GM19025 (cell line): ENCODE results near the gene CREG2.
"Not testable (repeated sequence)": the region's sequence is repeated elsewhere in the genome, so short reads cannot be mapped to it uniquely, and the experiment has no call there.

Experiments used
- ATAC-seq: cut with Tn5 transposase; IDR thresholded peaks from one replicate; pipeline ENCODE4 v1.9.1; 2021; ENCODE audit warnings: mild to moderate bottlenecking, low read depth, moderate library complexity; ENCODE audit not compliant: unreplicated experiment

The CREG2 gene

GRCh38 chr2:101349893-101350662 is 37.2 kb downstream of the CREG2 start:
- no peak for ATAC-seq

- ATAC-seq, result no peak
Observed at GRCh38 chr2:101348883-101349282, 38.4 kb downstream of the CREG2 start.

GRCh38 chr2:101346909-101347308 is 40.4 kb downstream of the CREG2 start:
- no peak for ATAC-seq

GRCh38 chr2:101344137-101344536 is 43.2 kb downstream of the CREG2 start:
- ATAC-seq, result no peak

GRCh38 chr2:101342625-101343008 is 44.7 kb downstream of the CREG2 start:
- ATAC-seq, result no peak

GRCh38 chr2:101341901-101342624 is 45.2 kb downstream of the CREG2 start:
- no peak for ATAC-seq

GRCh38 chr2:101341421-101341820 is 45.9 kb downstream of the CREG2 start:
- ATAC-seq, result no peak

GRCh38 chr2:101340141-101340551 is 47.2 kb downstream of the CREG2 start:
- ATAC-seq, result no peak

GRCh38 chr2:101339266-101339880 is 47.9 kb downstream of the CREG2 start:
- ATAC-seq, result no peak

- no peak for ATAC-seq
Observed at GRCh38 chr2:101337877-101338276, 49.4 kb downstream of the CREG2 start.

GRCh38 chr2:101332885-101333766 is 54.2 kb downstream of the CREG2 start:
- no peak for ATAC-seq

GRCh38 chr2:101331202-101331601 is 56.1 kb downstream of the CREG2 start:
- ATAC-seq, result no peak

- no peak for ATAC-seq
Observed at GRCh38 chr2:101330253-101330933, 56.9 kb downstream of the CREG2 start.

GRCh38 chr2:101329026-101329425 is 58.3 kb downstream of the CREG2 start:
- ATAC-seq, result no peak

- no peak for ATAC-seq
Observed at GRCh38 chr2:101328474-101329007, 58.8 kb downstream of the CREG2 start.

- no peak for ATAC-seq
Observed at GRCh38 chr2:101327863-101328394, 59.4 kb downstream of the CREG2 start.

- ATAC-seq, result no peak
Observed at GRCh38 chr2:101325425-101325824, 61.9 kb downstream of the CREG2 start.

GRCh38 chr2:101316568-101316967 is 70.7 kb downstream of the CREG2 start:
- not testable (repeated sequence) for ATAC-seq

- no peak for ATAC-seq
Observed at GRCh38 chr2:101311696-101312017, 75.6 kb downstream of the CREG2 start.
